HEK293 (cell line): ENCODE results near the gene ID1.

Experiments
- CTCF ChIA-PET: fragments of 350-600 bp; formaldehyde crosslinking; extraction: SDS; loops from one replicate; lab custom pipeline; 2021; ENCODE audit warnings: antibody characterized with exemption; lab: Yijun Ruan, JAX
- POLR2A ChIA-PET: fragments of 300-600 bp; formaldehyde crosslinking; extraction: SDS; loops from one replicate; lab custom pipeline; 2020; ENCODE audit warnings: antibody characterized with exemption, inconsistent platforms; lab: Yijun Ruan, JAX
- H3K27ac ChIP-seq: fragments of 200-500 bp; sonication (Bioruptor generic); 2 replicates; pipeline ENCODE4 v1.5.1; 2014; ENCODE audit warnings: low read depth, low read length, control low read depth, inconsistent platforms; ENCODE audit errors: extremely low read depth
- H3K36me3 ChIP-seq, 2 experiments: fragments of 200-500 bp in 1 of 2; sonication (Bioruptor generic) in 1 of 2; 1 replicate in 1 of 2; 2 replicates in 1 of 2; pipeline ENCODE4 v1.5.1; 2014 to 2017; ENCODE audit warnings: inconsistent platforms in 2 of 2, low read length in 2 of 2; ENCODE audit not compliant: control insufficient read depth in 2 of 2, insufficient read depth in 1 of 2
- H3K4me1 ChIP-seq: fragments of 200-500 bp; sonication (Bioruptor generic); 2 replicates; pipeline ENCODE4 v1.5.1; 2014; ENCODE audit warnings: mild to moderate bottlenecking, low read length, inconsistent platforms; ENCODE audit not compliant: control insufficient read depth, insufficient read depth
- H3K4me3 ChIP-seq: 2 replicates; pipeline ENCODE4 v1.5.1; 2011; ENCODE audit warnings: low read depth, mild to moderate bottlenecking, control low read depth, low read length, moderate library complexity
- H3K9me3 ChIP-seq: fragments of 200-500 bp; sonication (Bioruptor generic); 2 replicates; pipeline ENCODE4 v1.5.1; 2014; ENCODE audit warnings: low read depth, low read length, inconsistent platforms; ENCODE audit not compliant: control insufficient read depth, insufficient read depth
- EGR2 ChIP-seq: fragments of 450-650 bp; formaldehyde crosslinking; IDR thresholded peaks from 2 replicates; pipeline ENCODE4 v1.5.1; 2016; ENCODE audit warnings: low read depth, missing biosample characterization, missing genetic modification characterization
- HIC1 ChIP-seq: fragments of 450-650 bp; formaldehyde crosslinking; IDR thresholded peaks from 2 replicates; pipeline ENCODE4 v1.5.1; 2016; ENCODE audit warnings: missing biosample characterization, missing genetic modification characterization
- IKZF3 ChIP-seq: fragments of 450-650 bp; IDR thresholded peaks from 2 replicates; pipeline ENCODE4 v1.5.0; 2018; ENCODE audit warnings: missing biosample characterization, mild to moderate bottlenecking, missing genetic modification characterization, moderate library complexity
- OSR2 ChIP-seq: fragments of 450-650 bp; formaldehyde crosslinking; IDR thresholded peaks from 2 replicates; pipeline ENCODE4 v1.5.1; 2016; ENCODE audit warnings: missing biosample characterization, missing genetic modification characterization
- PRDM10 ChIP-seq: fragments of 450-650 bp; formaldehyde crosslinking; IDR thresholded peaks from 2 replicates; pipeline ENCODE4 v1.5.1; 2016; ENCODE audit warnings: missing biosample characterization, missing genetic modification characterization
- SALL2 ChIP-seq: fragments of 450-650 bp; formaldehyde crosslinking; IDR thresholded peaks from 2 replicates; pipeline ENCODE4 v1.5.0; 2017; ENCODE audit warnings: missing biosample characterization, mild to moderate bottlenecking, missing genetic modification characterization, borderline replicate concordance
- WT1 ChIP-seq: fragments of 450-650 bp; formaldehyde crosslinking; IDR thresholded peaks from 2 replicates; pipeline ENCODE4 v1.5.1; 2016; ENCODE audit warnings: missing biosample characterization, missing genetic modification characterization
- ZNF148 ChIP-seq: fragments of 450-650 bp; formaldehyde crosslinking; IDR thresholded peaks from 2 replicates; pipeline ENCODE4 v1.5.0; 2017; ENCODE audit warnings: missing biosample characterization, missing genetic modification characterization, borderline replicate concordance
- ZNF169 ChIP-seq: fragments of 450-650 bp; formaldehyde crosslinking; IDR thresholded peaks from 2 replicates; pipeline ENCODE4 v1.5.1; 2016; ENCODE audit warnings: missing biosample characterization, missing genetic modification characterization
- ZNF433 ChIP-seq: fragments of 450-650 bp; formaldehyde crosslinking; IDR thresholded peaks from 2 replicates; pipeline ENCODE4 v1.5.1; 2016; ENCODE audit warnings: missing biosample characterization, missing genetic modification characterization, low read depth
- ZNF600 ChIP-seq: fragments of 450-650 bp; formaldehyde crosslinking; IDR thresholded peaks from 2 replicates; pipeline ENCODE4 v1.5.1; 2016; ENCODE audit warnings: missing biosample characterization, missing genetic modification characterization
- ZNF623 ChIP-seq: fragments of 450-650 bp; formaldehyde crosslinking; IDR thresholded peaks from 2 replicates; pipeline ENCODE4 v1.5.1; 2016; ENCODE audit warnings: missing biosample characterization, missing genetic modification characterization
- ZNF768 ChIP-seq: fragments of 450-650 bp; formaldehyde crosslinking; IDR thresholded peaks from 2 replicates; pipeline ENCODE4 v1.5.1; 2018; ENCODE audit warnings: missing biosample characterization, mild to moderate bottlenecking, missing genetic modification characterization
- ZSCAN30 ChIP-seq: fragments of 450-650 bp; IDR thresholded peaks from 2 replicates; pipeline ENCODE4 v1.5.1; 2018; ENCODE audit warnings: missing biosample characterization, mild to moderate bottlenecking, missing genetic modification characterization, moderate library complexity

Gene ID1

GRCh38 chr20:31595380-31595653 lies 9.8 kb upstream of the ID1 start:
- no peaks in the 10 kb centered on the region for H3K36me3 ChIP-seq
- POLR2A ChIA-PET = interaction anchor here (2.2 kb wide), 1 partner anchor 9 kb away, joined by 19 read pairs; the partner anchor contains the start of gene ID1
- H3K27ac ChIP-seq = no peak overlapping the region
- no peaks in the 10 kb centered on the region for H3K4me1 ChIP-seq
- peak; percentile 86; the same call in 1 of the 2 replicates for TF ChIP-seq ZNF768 (tag by site-specific recombination)
- TF ChIP-seq SALL2 (tag by site-specific recombination) = no peak
- no peak overlapping the region for H3K4me3 ChIP-seq
- CTCF ChIA-PET = interaction anchor here (0.6 to 1.7 kb wide), 5 partner anchors 11 to 33 kb away, joined by 3 to 10 read pairs (median 4); no protein-coding TSS in a partner anchor
- H3K9me3 ChIP-seq = no peaks in the 10 kb centered on the region

- Histone ChIP-seq H3K27ac (no peak overlapping the region), H3K4me3 (no peak overlapping the region), H3K9me3 (no peaks in the 10 kb centered on the region), H3K36me3 (no peaks in the 10 kb centered on the region), H3K4me1 (no peaks in the 10 kb centered on the region)
- POLR2A ChIA-PET = interaction anchor here (0.6 to 2.2 kb wide), 3 partner anchors 8 to 128 kb away, joined by 7 to 19 read pairs (median 8); partner anchors contain the start of gene ID1
- peak; percentile 84 for TF ChIP-seq PRDM10 (tag by site-specific recombination)
- TF ChIP-seq OSR2 (tag by site-specific recombination) = no peak
- TF ChIP-seq IKZF3 (tag by site-specific recombination) = no peak
- no peak for TF ChIP-seq EGR2 (tag by site-specific recombination)
- TF ChIP-seq ZNF600 (tag by site-specific recombination) = 0 out of 2 replicates have a peak, but pooled peaks have one; percentile 19
- TF ChIP-seq HIC1 (tag by site-specific recombination) = peak; percentile 24; the same call in 1 of the 2 replicates
- TF ChIP-seq ZNF623 = peak; percentile 85
- no peak; the same call in 1 of the 2 replicates for TF ChIP-seq WT1 (tag by site-specific recombination)
- TF ChIP-seq ZNF169 (tag by site-specific recombination) = no peak
- no peak for TF ChIP-seq ZSCAN30 (tag by site-specific recombination)
- no peak for TF ChIP-seq ZNF433
- no peak for TF ChIP-seq ZNF148
- CTCF ChIA-PET = interaction anchor here (0.6 to 1.7 kb wide), 6 partner anchors 11 to 213 kb away, joined by 3 to 10 read pairs (median 4); no protein-coding TSS in a partner anchor
Measured at GRCh38 chr20:31595654-31596411, 9.3 kb upstream of the ID1 start.
